ENCODE results near the gene ERP27. TPM values are rescaled to one million over a fixed set of nuclear protein-coding genes. Genes with fewer than 3 reads are reported as not detected.

Gene ERP27
- total RNA-seq, 1 donor from 2014 or later, result 0.24 TPM

GRCh38 chr12:14910090-14910915, 28.0 kb downstream of the ERP27 start:
- ATAC-seq (ENCODE audit: poor library complexity), result no peak
- DNase-seq, result no peak
- intact Hi-C loops (cut with DNase I), result no loop called here

- DNase-seq (no peak), ATAC-seq (ENCODE audit: poor library complexity) (no peak)
- intact Hi-C loops (cut with DNase I), result no loop called here
Observed at GRCh38 chr12:14907953-14908352, 30.4 kb downstream of the ERP27 start.

- no peak for DNase-seq
- no peak for ATAC-seq (ENCODE audit: poor library complexity)
- intact Hi-C loops (cut with DNase I), result no loop called here
Observed at GRCh38 chr12:14906114-14906513, 32.2 kb downstream of the ERP27 start.

DNA sequence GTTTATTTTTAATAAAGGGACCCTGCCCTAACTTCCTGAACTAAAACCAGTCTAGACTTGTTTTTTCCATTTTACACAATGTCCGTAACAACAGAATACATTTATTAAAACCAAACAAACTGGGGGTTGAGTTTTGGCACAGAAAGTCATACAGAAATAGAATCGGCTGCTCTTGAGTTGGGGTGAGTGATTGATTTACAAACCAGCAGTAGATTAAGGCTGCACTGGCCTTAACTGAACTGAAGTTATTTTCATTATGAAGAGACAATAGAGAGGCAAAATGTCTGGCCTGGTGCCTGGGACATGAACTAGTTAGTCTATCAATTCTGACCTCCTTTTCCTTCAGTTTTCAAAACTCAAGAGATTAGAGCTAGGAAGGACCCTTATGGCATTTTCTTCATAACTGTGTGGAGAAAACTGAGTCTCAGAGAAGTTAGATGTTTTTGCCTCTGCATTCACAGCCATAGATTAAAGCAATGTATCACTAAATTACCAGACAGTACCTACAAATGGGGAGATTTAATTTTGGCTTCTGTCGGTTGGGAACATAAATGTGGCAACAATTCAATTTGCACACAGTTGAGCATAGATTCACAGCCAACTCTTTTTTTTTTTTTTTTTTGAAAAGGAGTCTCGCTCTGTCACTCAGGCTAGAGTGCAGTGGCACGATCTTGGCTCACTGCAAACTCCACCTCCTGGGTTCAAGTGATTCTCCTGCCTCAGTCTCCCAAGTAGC, 32.9 kb downstream of the ERP27 start:
- peak; percentile 59 for DNase-seq
- peak; percentile 64 for ATAC-seq (ENCODE audit: poor library complexity)
- intact Hi-C loops (cut with DNase I), result no loop called here

DNA sequence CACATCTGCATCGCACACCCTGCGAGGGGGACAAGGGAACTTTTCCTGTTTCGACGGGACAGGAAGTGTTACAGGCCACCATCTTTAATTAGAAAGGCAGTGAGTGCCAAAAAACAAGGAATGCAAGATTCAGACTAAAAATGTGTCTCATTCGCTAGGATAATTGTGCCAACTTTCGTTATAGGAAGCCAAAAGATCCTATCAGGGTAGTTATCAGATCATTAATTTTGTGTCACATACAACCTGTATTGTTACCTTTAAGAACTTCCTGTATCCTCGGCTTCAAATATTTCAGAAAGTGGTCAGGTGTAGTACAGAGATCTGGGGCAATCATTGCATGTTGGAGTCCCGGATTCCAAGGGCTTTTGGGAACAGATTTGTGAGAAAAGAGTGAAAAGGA, 33.5 kb downstream of the ERP27 start:
- intact Hi-C loops (cut with DNase I), result no loop called here
- no peak for ATAC-seq (ENCODE audit: poor library complexity)
- DNase-seq, result no peak

GRCh38 chr12:14903386-14904098, 34.8 kb downstream of the ERP27 start:
- intact Hi-C loops (cut with DNase I), result no loop called here
- ATAC-seq (ENCODE audit: poor library complexity) (no peak), DNase-seq (no peak)

DNA sequence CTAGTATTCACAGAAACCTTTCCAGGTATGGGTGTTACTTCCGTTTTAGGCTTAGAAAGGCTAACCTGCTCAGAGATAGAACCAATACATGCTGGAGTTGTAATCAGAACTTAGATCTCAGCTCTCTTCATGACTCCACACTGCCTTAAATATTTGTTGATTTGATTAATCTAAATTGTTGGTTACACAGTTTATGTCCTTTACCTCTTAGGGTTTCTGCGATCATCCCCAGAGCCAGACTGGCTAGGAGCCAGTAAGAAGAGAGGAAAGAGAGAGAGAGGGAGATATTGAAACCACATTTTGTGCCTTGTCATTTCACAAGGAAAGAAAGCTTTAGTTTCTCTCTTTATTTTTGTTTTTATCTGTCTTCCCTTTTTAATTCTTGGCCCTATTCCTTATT, 35.9 kb downstream of the ERP27 start:
- intact Hi-C loops (cut with DNase I), result no loop called here
- DNase-seq (no peak), ATAC-seq (ENCODE audit: poor library complexity) (peak; percentile 39)

GRCh38 chr12:14901228-14901562, 37.1 kb downstream of the ERP27 start:
- DNase-seq, result peak; percentile 52
- peak; percentile 76 for ATAC-seq (ENCODE audit: poor library complexity)
- intact Hi-C loops (cut with DNase I), result no loop called here

GRCh38 chr12:14900521-14901227, 37.7 kb downstream of the ERP27 start:
- ATAC-seq (ENCODE audit: poor library complexity) (no peak), DNase-seq (no peak)
- intact Hi-C loops (cut with DNase I), result no loop called here

DNA sequence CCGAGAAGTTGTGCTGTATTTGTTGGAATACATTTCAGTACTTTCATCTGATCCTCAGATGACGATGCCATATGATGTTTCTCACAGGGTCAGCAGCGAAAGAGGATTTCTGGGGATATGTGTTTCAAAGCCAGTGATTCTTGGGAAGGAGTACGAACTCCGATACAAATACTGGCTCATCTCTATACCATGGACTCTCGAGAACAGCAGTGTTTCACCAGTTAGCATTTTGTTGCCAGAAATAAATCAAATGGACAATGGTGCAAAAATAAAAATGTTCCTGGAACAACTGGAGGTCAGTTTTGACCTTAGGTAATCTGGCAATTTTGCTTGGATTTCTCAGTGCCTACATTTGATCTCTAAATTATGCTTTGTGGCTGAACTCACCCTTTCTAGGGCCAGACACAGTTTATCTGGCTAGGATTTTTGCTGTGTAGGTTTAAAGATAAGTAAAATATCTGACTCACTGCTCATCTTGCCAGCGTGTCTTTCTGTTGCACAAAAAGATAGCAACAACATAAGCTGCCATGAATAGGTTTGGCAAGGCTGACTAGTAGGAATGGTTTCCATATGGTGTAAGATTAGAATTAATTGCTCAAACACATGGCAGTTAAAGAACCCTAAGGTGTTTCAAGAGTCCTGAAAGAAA, 41.7 kb downstream of the ERP27 start:
- intact Hi-C loops (cut with DNase I), result no loop called here

GRCh38 chr12:14893506-14894250, 44.7 kb downstream of the ERP27 start:
- DNase-seq, result no peak
- ATAC-seq (ENCODE audit: poor library complexity), result peak; percentile 83
- intact Hi-C loops (cut with DNase I), result no loop called here

More for the DNA sequence above, 41.7 kb downstream of the ERP27 start:
- ATAC-seq (ENCODE audit: poor library complexity) (peak; percentile 27), DNase-seq (no peak)

- intact Hi-C loops (cut with DNase I), result no loop called here
- ATAC-seq (ENCODE audit: poor library complexity) (peak; percentile 85), DNase-seq (no peak)
Observed at GRCh38 chr12:14892726-14893505, 45.4 kb downstream of the ERP27 start.

DNA sequence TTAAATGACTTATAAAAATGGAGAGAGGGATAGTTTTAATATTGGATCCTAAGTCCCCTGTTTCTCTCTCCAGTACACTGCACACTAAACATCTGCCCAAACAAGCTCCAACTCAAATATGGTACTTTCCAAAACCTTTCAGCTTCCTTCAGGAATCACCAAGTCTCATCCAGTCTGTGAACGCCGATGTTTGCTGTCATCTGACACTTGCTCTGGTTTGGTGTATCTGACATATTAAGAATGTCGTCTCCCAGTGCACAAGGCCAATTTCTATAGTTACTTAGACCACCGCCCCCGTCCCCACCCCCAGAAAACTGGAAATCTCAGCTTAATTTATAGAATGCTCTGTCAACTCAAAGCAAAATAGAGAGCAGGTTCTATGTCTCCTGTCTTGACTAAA, 47.6 kb downstream of the ERP27 start:
- DNase-seq (no peak), ATAC-seq (ENCODE audit: poor library complexity) (no peak)
- intact Hi-C loops (cut with DNase I), result no loop called here

DNA sequence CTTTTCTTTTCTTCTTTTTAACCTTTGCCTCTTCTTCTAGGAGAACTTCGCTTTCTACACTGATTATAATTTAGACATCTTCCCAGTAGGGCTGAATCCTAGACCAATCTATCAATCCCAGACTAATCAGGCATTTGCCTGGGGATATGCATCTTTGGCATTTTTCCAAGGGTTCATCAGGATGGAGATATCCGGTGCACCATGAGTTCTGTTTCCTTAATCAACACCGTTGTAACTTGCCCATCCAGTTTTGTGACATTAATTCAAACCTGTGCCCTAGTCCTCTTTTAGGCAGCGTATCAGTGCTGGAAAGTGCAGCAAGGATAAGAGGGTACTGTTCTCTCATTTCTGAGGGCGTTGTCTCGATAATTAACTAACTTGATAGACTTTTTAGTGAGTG, 52.1 kb downstream of the ERP27 start:
- intact Hi-C loops (cut with DNase I), result loop anchor here (5.0 kb wide), 1 partner anchor 34 kb away; no protein-coding TSS in a partner anchor
- no peak for DNase-seq
- no peak for ATAC-seq (ENCODE audit: poor library complexity)

- ATAC-seq (ENCODE audit: poor library complexity), result peak; percentile 90
- intact Hi-C loops (cut with DNase I), result loop anchor here (5.0 kb wide), 1 partner anchor 33 kb away; no protein-coding TSS in a partner anchor
- peak; percentile 59 for DNase-seq
Observed at GRCh38 chr12:14885718-14886221, 52.6 kb downstream of the ERP27 start, which contains the start of gene MGP. TSS of gene MGP (minus strand) at chr12:14885854. CDS start at chr12:14885791, 63 bp downstream.

DNA sequence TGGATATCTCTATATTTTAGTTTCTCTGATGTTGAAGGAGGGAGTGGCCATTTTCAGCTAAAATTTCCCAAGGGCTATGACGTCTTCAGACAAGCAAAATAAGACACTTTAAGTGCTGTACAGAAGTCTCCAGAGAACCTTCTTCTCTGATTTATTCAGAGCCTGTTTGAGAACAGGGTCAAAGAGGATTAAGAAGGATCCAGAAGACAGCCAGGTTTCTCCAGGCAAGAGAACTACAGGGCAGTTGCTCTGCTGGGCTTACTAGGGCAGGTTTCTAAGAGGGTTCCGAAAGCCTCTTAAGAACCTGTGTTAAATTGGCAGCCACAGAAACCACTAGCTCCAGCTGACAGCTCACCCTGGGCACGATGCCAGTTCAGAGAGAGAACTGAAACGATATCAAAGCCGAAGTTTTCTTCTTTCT, 53.9 kb downstream of the ERP27 start:
- DNase-seq, result peak; percentile 86
- peak; percentile 77 for ATAC-seq (ENCODE audit: poor library complexity)
- intact Hi-C loops (cut with DNase I), result no loop called here

- intact Hi-C loops (cut with DNase I), result no loop called here
- ATAC-seq (ENCODE audit: poor library complexity) (peak; percentile 6), DNase-seq (no peak)
Observed at GRCh38 chr12:14883686-14884085, 54.7 kb downstream of the ERP27 start.

Data from Right ventricle myocardium superior (tissue), 1 donor.